Fibroblast of skin of right quadriceps (primary cell): ENCODE measurements around the gene DMD.

Source experiments
- DNase-seq: peaks from one replicate; pipeline ENCODE4 v3.0.0-alpha.2; 2013

The DMD gene

GRCh38 chrX:31255310-31256033 is 1955.9 kb downstream of the DMD start:
- no peak for DNase-seq

GRCh38 chrX:31252133-31252532 is 1959.2 kb downstream of the DMD start:
- DNase-seq = no peak

GRCh38 chrX:31251336-31251735 is 1960.0 kb downstream of the DMD start:
- DNase-seq = peak; percentile 39

DNA sequence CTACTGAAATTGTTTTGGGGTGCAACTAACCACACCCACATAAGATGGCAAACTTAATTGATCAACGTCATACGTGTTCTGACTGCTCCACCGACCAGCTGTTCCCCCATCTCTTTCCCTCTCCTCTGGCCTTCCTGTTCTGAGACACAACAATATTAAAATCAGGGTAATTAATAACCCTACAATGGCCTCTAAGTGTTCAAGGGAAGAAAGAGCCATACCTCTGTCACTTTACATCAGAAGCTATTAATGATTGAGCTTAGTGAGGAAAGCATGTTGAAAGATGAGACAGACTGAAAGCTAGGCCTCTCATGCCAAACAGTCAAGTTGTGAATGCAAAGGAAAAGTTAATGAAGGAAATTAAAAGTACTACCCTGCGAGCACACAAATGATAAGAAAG is 1965.6 kb downstream of the DMD start:
- DNase-seq = no peak

- no peak for DNase-seq
Observed at GRCh38 chrX:31243804-31244203, 1967.5 kb downstream of the DMD start.

DNA sequence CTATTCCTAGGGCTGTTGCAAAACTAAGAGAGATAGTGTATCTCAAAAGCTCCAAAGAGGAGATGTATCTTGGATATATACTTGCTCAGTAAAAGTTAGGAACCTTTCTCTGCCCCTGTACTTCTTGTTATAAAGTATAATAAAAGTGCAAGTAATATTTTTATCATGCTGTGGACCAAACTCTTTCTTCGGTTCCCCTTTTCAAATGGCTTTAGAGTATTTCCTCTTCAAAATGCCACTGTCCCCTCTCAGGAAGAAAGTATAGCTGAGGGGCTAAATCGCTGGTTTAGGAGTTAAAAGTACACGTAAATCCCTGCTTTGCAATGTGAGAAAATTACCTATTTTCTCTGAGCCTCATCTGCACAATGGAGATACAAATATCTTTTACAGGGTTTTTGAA is 1970.4 kb downstream of the DMD start:
- no peak for DNase-seq

- DNase-seq = no peak
Observed at GRCh38 chrX:31237189-31237588, 1974.2 kb downstream of the DMD start.

GRCh38 chrX:31236231-31236630 is 1975.1 kb downstream of the DMD start:
- DNase-seq = no peak

GRCh38 chrX:31233941-31234496 is 1977.3 kb downstream of the DMD start:
- DNase-seq = no peak

DNA sequence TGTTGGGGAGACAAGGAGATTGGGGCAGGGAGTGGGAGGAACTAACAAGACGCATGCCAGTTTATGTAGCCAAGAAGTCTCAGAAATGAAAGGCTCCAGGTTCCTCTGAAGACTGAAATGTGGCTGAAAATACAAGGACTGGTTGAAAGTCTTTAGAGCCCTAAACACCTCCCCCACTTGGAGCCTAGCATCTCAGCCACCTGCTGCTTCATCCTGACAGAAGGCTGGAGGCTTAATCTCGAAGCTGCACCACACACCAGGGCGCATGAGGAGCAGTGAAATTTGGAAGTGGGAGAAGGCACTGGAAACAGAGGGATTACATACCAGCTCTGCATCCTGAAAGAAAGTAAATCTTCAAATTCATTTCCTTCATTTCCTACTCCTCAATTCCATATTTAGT is 1978.8 kb downstream of the DMD start:
- no peak for DNase-seq

DNA sequence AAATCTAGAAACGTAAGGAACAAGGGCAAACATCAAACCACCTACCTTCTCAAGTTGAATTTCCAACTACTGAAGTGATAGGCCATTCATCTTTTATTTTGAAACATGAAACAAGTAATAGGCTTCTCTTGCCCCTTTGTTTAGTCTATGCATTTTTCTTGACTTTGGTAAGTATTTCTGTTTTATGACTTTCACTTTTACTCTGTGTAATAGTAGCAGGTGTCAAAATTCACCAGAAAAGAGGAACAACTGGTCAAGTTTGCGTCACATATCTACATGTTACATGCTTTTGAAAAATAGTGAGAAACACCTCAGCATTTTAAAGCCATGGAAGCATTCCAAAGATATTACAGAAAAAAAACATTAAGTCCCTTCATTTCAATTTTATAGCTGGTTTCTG is 1982.4 kb downstream of the DMD start:
- no peak for DNase-seq

GRCh38 chrX:31228415-31228832 is 1982.9 kb downstream of the DMD start:
- peak; percentile 86 for DNase-seq

DNA sequence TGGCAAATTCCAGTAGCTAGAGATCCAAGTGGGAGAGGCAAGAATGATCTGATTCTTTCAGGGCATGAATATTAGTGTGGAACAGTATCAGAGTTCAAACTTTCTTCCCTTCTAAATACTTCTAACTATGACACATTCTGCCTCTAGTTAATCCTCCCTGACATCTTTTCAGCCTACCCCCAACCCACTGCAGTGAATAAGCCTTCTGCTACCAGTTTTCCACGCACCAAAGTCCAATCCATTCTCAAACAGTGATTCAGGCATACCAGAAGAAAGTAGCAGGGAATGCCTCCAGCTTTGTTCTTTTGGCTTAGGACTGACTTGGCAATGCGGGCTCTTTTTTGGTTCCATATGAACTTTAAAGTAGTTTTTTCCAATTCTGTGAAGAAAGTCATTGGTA is 1984.1 kb downstream of the DMD start:
- peak; percentile 83 for DNase-seq

- no peak for DNase-seq
Observed at GRCh38 chrX:31225819-31226218, 1985.5 kb downstream of the DMD start.

- peak; percentile 45 for DNase-seq
Observed at GRCh38 chrX:31224381-31225012, 1986.9 kb downstream of the DMD start.

- peak; percentile 64 for DNase-seq
Observed at GRCh38 chrX:31223817-31224216, 1987.5 kb downstream of the DMD start.

DNA sequence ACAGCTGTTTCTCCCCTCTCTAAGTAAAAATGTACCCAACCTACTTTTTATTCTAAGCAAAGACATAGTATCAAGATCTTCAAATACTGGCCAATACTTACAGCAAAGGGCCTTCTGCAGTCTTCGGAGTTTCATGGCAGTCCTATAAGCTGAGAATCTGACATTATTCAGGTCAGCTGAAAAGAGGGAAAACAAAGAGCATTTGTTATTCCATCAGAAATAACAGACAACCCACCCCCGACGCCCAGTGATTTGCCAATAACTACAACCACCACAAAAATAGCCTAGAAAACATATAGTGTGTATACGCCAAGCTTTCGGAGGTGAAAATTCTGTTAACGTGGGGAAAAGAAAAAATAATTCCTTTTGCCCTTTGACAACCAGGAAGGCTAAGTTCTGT is 1988.4 kb downstream of the DMD start:
- no peak for DNase-seq

GRCh38 chrX:31219174-31219573 is 1992.2 kb downstream of the DMD start:
- no peak for DNase-seq

DNA sequence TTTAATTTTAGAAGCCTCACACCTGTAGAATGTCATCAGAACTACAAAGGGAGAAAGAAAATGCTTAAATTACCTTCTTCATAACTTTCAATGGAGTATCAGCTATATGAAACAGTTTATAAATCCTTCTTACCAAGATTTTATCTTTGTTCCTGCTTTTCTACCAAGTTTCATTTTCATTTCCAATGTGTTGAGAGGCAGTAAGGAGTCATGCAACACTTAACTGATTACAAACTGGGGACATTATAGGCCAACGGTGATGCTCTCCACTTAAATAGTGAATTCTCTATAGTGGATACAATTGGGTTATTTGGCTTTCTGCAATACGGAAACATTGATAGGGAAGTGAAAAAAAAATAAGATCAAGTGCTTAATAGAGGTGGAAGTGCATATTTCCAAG is 1994.3 kb downstream of the DMD start:
- DNase-seq = no peak

- no peak for DNase-seq
Observed at GRCh38 chrX:31215277-31215815, 1996.0 kb downstream of the DMD start.

- no peak for DNase-seq
Observed at GRCh38 chrX:31213941-31214340, 1997.4 kb downstream of the DMD start.

- DNase-seq = no peak
Observed at GRCh38 chrX:31212856-31213748, 1998.2 kb downstream of the DMD start.

- DNase-seq = peak; percentile 67
Observed at GRCh38 chrX:31209005-31209628, 2002.2 kb downstream of the DMD start.
